Neuronal stem cell (in vitro differentiated cells): Measurements from ENCODE around the gene EML4.

Experiments used
- DNase-seq: peaks from one replicate; pipeline ENCODE4 v3.0.0-alpha.2; 2013; ENCODE audit warnings: low spot score
- H2AFZ ChIP-seq: one replicate; pipeline ENCODE4 v1.6.1; 2013; ENCODE audit warnings: mild to moderate bottlenecking, low read length, inconsistent platforms
- H2AK5ac ChIP-seq: 2 replicates; pipeline ENCODE4 v1.6.1; 2013; ENCODE audit warnings: low read depth, mild to moderate bottlenecking, inconsistent platforms, low read length, moderate library complexity, mixed read lengths
- H2BK120ac ChIP-seq: 2 replicates; pipeline ENCODE4 v1.6.1; 2013; ENCODE audit warnings: low read depth, mild to moderate bottlenecking, inconsistent platforms, low read length, moderate library complexity, mixed read lengths
- H2BK12ac ChIP-seq: one replicate; pipeline ENCODE4 v1.6.1; 2013; ENCODE audit warnings: low read length, inconsistent platforms
- H2BK15ac ChIP-seq: 2 replicates; pipeline ENCODE4 v1.6.1; 2013; ENCODE audit warnings: mild to moderate bottlenecking, low read length, inconsistent platforms, mixed read lengths
- H2BK5ac ChIP-seq: one replicate; pipeline ENCODE4 v1.6.1; 2013; ENCODE audit warnings: inconsistent platforms, mild to moderate bottlenecking, low read length, moderate library complexity
- H3K14ac ChIP-seq: one replicate; pipeline ENCODE4 v1.6.1; 2013; ENCODE audit warnings: low read length, inconsistent platforms
- H3K18ac ChIP-seq: 2 replicates; pipeline ENCODE4 v1.6.1; 2013; ENCODE audit warnings: low read length, inconsistent platforms
- H3K23ac ChIP-seq: 2 replicates; pipeline ENCODE4 v1.6.1; 2013; ENCODE audit warnings: low read depth, mild to moderate bottlenecking, mixed read lengths, low read length, inconsistent platforms; ENCODE audit not compliant: poor library complexity
- H3K27ac ChIP-seq: replicated peaks from 3 replicates; pipeline ENCODE4 v1.5.1; 2013; ENCODE audit warnings: low read length, inconsistent platforms
- H3K27me3 ChIP-seq, 3 experiments: 2 replicates each; pipeline ENCODE4 v1.6.1; 2013; ENCODE audit warnings: low read length in 3 of 3, mild to moderate bottlenecking in 2 of 3, inconsistent platforms in 1 of 3, low read depth in 1 of 3, mixed read lengths in 1 of 3, moderate library complexity in 1 of 3; ENCODE audit not compliant: control insufficient read depth in 3 of 3, insufficient read depth in 3 of 3
- H3K36me3 ChIP-seq, 2 donors: replicated peaks in 1 of 2; 2 replicates each; pipeline ENCODE4 v1.6.1; 2013; ENCODE audit warnings: low read length in 2 of 2; ENCODE audit not compliant: control insufficient read depth in 2 of 2, insufficient read depth in 2 of 2
- H3K4ac ChIP-seq: 2 replicates; pipeline ENCODE4 v1.6.1; 2013; ENCODE audit warnings: inconsistent platforms, mild to moderate bottlenecking, low read length, moderate library complexity
- H3K4me1 ChIP-seq, 2 donors: 1 replicate in 1 of 2; 2 replicates in 1 of 2; pipeline ENCODE4 v1.6.1; 2013; ENCODE audit warnings: low read length in 2 of 2, low read depth in 1 of 2; ENCODE audit not compliant: control insufficient read depth in 2 of 2, insufficient read depth in 1 of 2
- H3K4me2 ChIP-seq: one replicate; pipeline ENCODE4 v1.6.1; 2013; ENCODE audit warnings: mild to moderate bottlenecking, low read length, inconsistent platforms; ENCODE audit not compliant: insufficient read depth, poor library complexity, severe bottlenecking
- H3K4me3 ChIP-seq, 2 donors: 2 replicates each; pipeline ENCODE4 v1.5.1; 2013; ENCODE audit warnings: low read length in 2 of 2, mild to moderate bottlenecking in 2 of 2, inconsistent platforms in 1 of 2, moderate library complexity in 1 of 2
- H3K79me1 ChIP-seq: one replicate; pipeline ENCODE4 v1.6.1; 2013; ENCODE audit warnings: low read depth, mild to moderate bottlenecking, inconsistent platforms, low read length, moderate library complexity
- H3K9ac ChIP-seq: one replicate; pipeline ENCODE4 v1.6.1; 2013; ENCODE audit warnings: mild to moderate bottlenecking, low read depth, low read length, inconsistent platforms; ENCODE audit not compliant: poor library complexity
- H3K9me3 ChIP-seq, 2 donors: replicated peaks in 1 of 2; 2 replicates each; pipeline versions ENCODE3 to v1.6.1; 2013; ENCODE audit warnings: low read length in 2 of 2, mild to moderate bottlenecking in 2 of 2, inconsistent platforms in 1 of 2, low read depth in 1 of 2, mixed read lengths in 1 of 2, moderate library complexity in 1 of 2; ENCODE audit not compliant: control insufficient read depth in 2 of 2, insufficient read depth in 1 of 2
- H4K8ac ChIP-seq: one replicate; pipeline ENCODE4 v1.6.1; 2013; ENCODE audit warnings: low read depth, mild to moderate bottlenecking, inconsistent platforms, low read length, moderate library complexity
- H4K91ac ChIP-seq: one replicate; pipeline ENCODE4 v1.6.1; 2013; ENCODE audit warnings: low read length, low read depth, mild to moderate bottlenecking, inconsistent platforms; ENCODE audit not compliant: poor library complexity
- WGBS, 2 donors: extraction: QIAGEN DNeasy Blood & Tissue Kit; methylation state at CpG; one replicate each; pipeline ENCODE4 v1.1.7; 2013; ENCODE audit warnings: missing lambda C conversion rate in 2 of 2, mixed read lengths in 1 of 2; ENCODE audit not compliant: insufficient read length in 2 of 2, insufficient replicate concordance in 1 of 2; ENCODE audit errors: extremely low coverage in 2 of 2; 5-methylcytosine and 5-hydroxymethylcytosine counted together

EML4 gene

DNA sequence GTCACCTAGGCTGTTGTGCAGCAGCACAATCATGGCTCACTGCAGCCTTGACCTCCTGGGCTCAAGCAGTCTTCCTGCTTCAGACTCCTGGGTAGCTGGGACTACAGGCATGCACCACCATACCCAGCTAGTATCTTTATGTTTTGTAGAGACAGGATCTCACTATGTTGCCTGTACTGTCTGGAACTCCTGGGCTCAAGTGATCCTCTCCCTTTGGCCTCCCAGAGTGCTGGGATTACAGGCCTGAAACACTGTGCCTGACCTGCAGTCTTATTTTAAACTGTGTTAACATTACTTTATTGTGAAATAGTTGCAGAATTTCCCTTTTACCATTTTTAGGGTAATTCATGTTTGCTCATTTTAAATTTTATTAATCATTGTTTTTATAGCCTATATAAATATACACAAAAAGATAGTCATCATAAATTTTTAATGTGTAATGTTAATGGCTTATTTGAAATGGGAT, 24.6 kb downstream of the EML4 start:
- Histone ChIP-seq H2BK15ac (no peak overlapping the region), H3K14ac (no peak overlapping the region), H3K23ac (no peak overlapping the region), H3K79me1 (peaks cover 2% of the 10 kb centered on the region), H4K8ac (no peak overlapping the region), H3K4ac (no peak overlapping the region), H3K36me3 (no peaks in the 10 kb centered on the region), H2AFZ (no peak overlapping the region), H3K18ac (no peak overlapping the region), H3K4me3 (no peak overlapping the region), H2AK5ac (no peak overlapping the region), H3K9ac (no peak overlapping the region), H3K4me2 (no peak overlapping the region), H3K27me3 (no peaks in the 10 kb centered on the region), H3K27ac (no peak overlapping the region), H4K91ac (no peak overlapping the region), H2BK5ac (no peak overlapping the region), H2BK12ac (no peak overlapping the region), H3K4me1 (peaks cover 0 to 3% of the 10 kb centered on the region in 2 donors), H3K9me3 (peaks cover 0 to 5% of the 10 kb centered on the region in 2 donors), H2BK120ac (no peak overlapping the region)
- DNase-seq: no peak

DNA sequence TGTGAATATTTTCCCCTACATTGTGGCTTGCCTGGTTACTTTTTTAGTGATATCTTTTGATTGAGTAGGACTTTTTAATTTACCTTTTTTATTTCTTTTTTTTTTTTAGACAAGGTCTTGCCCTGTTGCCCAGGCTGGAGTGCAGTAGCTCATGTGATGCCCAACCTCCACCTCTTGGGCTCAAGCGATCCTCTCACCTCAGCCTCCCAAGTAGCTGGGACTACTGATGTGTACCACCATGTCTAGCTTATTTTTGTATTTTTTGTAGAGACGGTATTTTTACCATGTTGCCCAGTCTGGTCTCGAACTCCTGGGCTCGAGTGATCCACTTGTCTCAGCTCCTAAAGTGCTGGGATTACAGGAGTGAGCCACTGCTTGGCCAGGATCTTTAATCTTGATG, 25.3 kb downstream of the EML4 start:
- H2AK5ac ChIP-seq: no peak overlapping the region
- no peak for DNase-seq
- no peak overlapping the region for H3K14ac ChIP-seq
- no peak overlapping the region for H2BK5ac ChIP-seq
- no peak overlapping the region for H3K4me2 ChIP-seq
- no peak overlapping the region for H3K27ac ChIP-seq
- H3K36me3 ChIP-seq: no peaks in the 10 kb centered on the region
- H2BK15ac ChIP-seq: no peak overlapping the region
- H3K18ac ChIP-seq: no peak overlapping the region
- WGBS, 2 donors: no CpG with 5 or more reads among the region's 4 CpGs
- H3K23ac ChIP-seq: no peak overlapping the region
- H3K9me3 ChIP-seq: peaks cover 0 to 5% of the 10 kb centered on the region in 2 donors
- H3K4me1 ChIP-seq: peaks cover 0 to 3% of the 10 kb centered on the region in 2 donors
- no peak overlapping the region for H2BK120ac ChIP-seq
- no peak overlapping the region for H4K8ac ChIP-seq
- H4K91ac ChIP-seq: no peak overlapping the region
- H2BK12ac ChIP-seq: no peak overlapping the region
- no peak overlapping the region for H3K4ac ChIP-seq
- H3K4me3 ChIP-seq: no peak overlapping the region
- H3K79me1 ChIP-seq: peaks cover 2% of the 10 kb centered on the region
- H2AFZ ChIP-seq: no peak overlapping the region
- H3K27me3 ChIP-seq: no peaks in the 10 kb centered on the region
- no peak overlapping the region for H3K9ac ChIP-seq

DNA sequence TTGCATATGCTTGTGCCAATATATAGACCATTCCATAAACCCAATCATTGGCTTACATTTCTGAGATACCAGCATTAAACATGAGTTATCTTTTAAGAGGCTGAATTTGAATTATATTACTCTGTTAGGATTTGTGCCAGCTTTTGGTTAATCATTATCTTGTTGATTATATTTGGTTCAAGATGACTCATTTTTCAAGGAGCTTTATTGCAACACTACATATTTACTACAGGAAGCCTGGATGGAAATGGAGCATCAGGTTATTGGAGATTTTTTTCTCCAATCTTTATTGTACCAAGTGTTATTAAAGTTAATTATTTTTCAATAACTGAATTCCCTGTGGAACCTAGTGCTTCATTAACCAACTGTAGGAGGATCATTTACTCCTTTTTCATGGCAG, 26.4 kb downstream of the EML4 start:
- peaks cover 0 to 3% of the 10 kb centered on the region in 2 donors for H3K4me1 ChIP-seq
- no peak overlapping the region for H3K4me3 ChIP-seq
- no peak overlapping the region for H3K9ac ChIP-seq
- H2BK12ac ChIP-seq: no peak overlapping the region
- no peak overlapping the region for H3K23ac ChIP-seq
- no peak for DNase-seq
- no peak overlapping the region for H3K14ac ChIP-seq
- H3K18ac ChIP-seq: no peak overlapping the region
- H3K79me1 ChIP-seq: peaks cover 2% of the 10 kb centered on the region
- H2BK120ac ChIP-seq: no peak overlapping the region
- no peak overlapping the region for H3K27ac ChIP-seq
- no peak overlapping the region for H2AFZ ChIP-seq
- H4K8ac ChIP-seq: no peak overlapping the region
- no peak overlapping the region for H2AK5ac ChIP-seq
- H2BK15ac ChIP-seq: no peak overlapping the region
- H3K9me3 ChIP-seq: peaks cover 0 to 9% of the 10 kb centered on the region in 2 donors
- no peak overlapping the region for H4K91ac ChIP-seq
- no peaks in the 10 kb centered on the region for H3K36me3 ChIP-seq
- H2BK5ac ChIP-seq: no peak overlapping the region
- no peak overlapping the region for H3K4me2 ChIP-seq
- H3K4ac ChIP-seq: no peak overlapping the region
- H3K27me3 ChIP-seq: no peaks in the 10 kb centered on the region

DNA sequence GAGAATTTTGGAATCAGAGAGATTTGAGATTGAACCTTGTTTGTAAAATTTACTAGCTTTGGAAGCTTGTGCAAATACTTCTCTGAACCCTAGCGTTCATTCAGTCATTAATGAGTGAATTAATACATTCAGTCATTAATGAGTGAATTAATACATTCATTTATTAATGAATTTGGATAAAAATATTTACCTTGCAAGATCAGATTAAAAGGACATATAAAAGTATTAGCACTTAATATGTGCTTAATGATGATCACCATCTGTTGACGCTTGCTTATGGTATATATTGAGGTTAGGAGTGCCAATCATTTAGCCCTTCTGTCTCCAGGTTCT, 26.9 kb downstream of the EML4 start:
- H3K79me1 ChIP-seq: peaks cover 2% of the 10 kb centered on the region
- no peak overlapping the region for H4K8ac ChIP-seq
- H3K27me3 ChIP-seq: no peaks in the 10 kb centered on the region
- no peak overlapping the region for H4K91ac ChIP-seq
- H3K4me3 ChIP-seq: no peak overlapping the region
- no peak overlapping the region for H2BK120ac ChIP-seq
- H3K23ac ChIP-seq: no peak overlapping the region
- no peak overlapping the region for H3K4me2 ChIP-seq
- H3K27ac ChIP-seq: no peak overlapping the region
- no peak overlapping the region for H3K18ac ChIP-seq
- H2BK5ac ChIP-seq: no peak overlapping the region
- no peak overlapping the region for H3K4ac ChIP-seq
- no peaks in the 10 kb centered on the region for H3K36me3 ChIP-seq
- no peak for DNase-seq
- H2AK5ac ChIP-seq: no peak overlapping the region
- no peak overlapping the region for H2BK15ac ChIP-seq
- H3K9ac ChIP-seq: no peak overlapping the region
- H2BK12ac ChIP-seq: no peak overlapping the region
- peaks cover 0 to 3% of the 10 kb centered on the region in 2 donors for H3K4me1 ChIP-seq
- H3K9me3 ChIP-seq: peaks cover 0 to 9% of the 10 kb centered on the region in 2 donors
- WGBS, 2 donors: no CpG with 5 or more reads among the region's 2 CpGs
- H2AFZ ChIP-seq: no peak overlapping the region
- H3K14ac ChIP-seq: no peak overlapping the region
